Measurements from ENCODE around the gene CCDC82. TPM values are rescaled to one million over a fixed set of nuclear protein-coding genes. Genes with fewer than 3 reads are reported as not detected.
A peak's percentile ranks its signal among the peaks of the same experiment; 100 is the strongest.

CCDC82 gene
- total RNA-seq, 2 experiments from 2014 or later: 34.6 to 40.3 TPM

GRCh38 chr11:96390488-96390792, 728 bp upstream of the CCDC82 start:
- Mint-ChIP-seq H3K27ac (peak overlapping the region; percentile 88), H3K4me1 (peaks cover 28% of the 10 kb centered on the region), H3K27me3 (no peaks in the 10 kb centered on the region), H3K9me3 (no peaks in the 10 kb centered on the region), H3K36me3 (peaks cover 11% of the 10 kb centered on the region), H3K4me3 (peak overlapping the region; percentile 88)
- POLR2A ChIA-PET: interaction anchor here (0.7 to 3.8 kb wide), 10 partner anchors 31 to 1323 kb away, joined by 3 to 55 read pairs (median 4); partner anchors contain the start of genes CEP57, FAM76B, MAML2 and SRSF8
- ATAC-seq (ENCODE audit: low read depth) (no peak), DNase-seq (no peak)

- DNase-seq (no peak), ATAC-seq (ENCODE audit: low read depth) (peak; percentile 69)
- Mint-ChIP-seq H3K27me3 (no peaks in the 10 kb centered on the region), H3K9me3 (no peaks in the 10 kb centered on the region), H3K4me1 (peaks cover 32% of the 10 kb centered on the region), H3K4me3 (peak overlapping the region; percentile 88), H3K27ac (peak overlapping the region; percentile 88), H3K36me3 (peaks cover 18% of the 10 kb centered on the region)
- POLR2A ChIA-PET: interaction anchor here (0.6 to 3.8 kb wide), 24 partner anchors 9 to 1322 kb away, joined by 3 to 55 read pairs (median 4); partner anchors contain the start of genes CEP57, FAM76B, MAML2 and SRSF8
Observed at GRCh38 chr11:96388891-96389719, 607 bp downstream of the CCDC82 start.

GRCh38 chr11:96385187-96385586, 4.5 kb downstream of the CCDC82 start:
- Mint-ChIP-seq H3K27me3 (no peaks in the 10 kb centered on the region), H3K27ac (no peak overlapping the region), H3K36me3 (peaks cover 20% of the 10 kb centered on the region), H3K9me3 (no peaks in the 10 kb centered on the region), H3K4me1 (peaks cover 26% of the 10 kb centered on the region), H3K4me3 (no peak overlapping the region)
- POLR2A ChIA-PET: no interaction called here
- no peak for ATAC-seq (ENCODE audit: low read depth)
- DNase-seq: no peak

GRCh38 chr11:96384156-96384555, 5.6 kb downstream of the CCDC82 start:
- Mint-ChIP-seq H3K4me3 (peak overlapping the region; percentile 33), H3K9me3 (no peaks in the 10 kb centered on the region), H3K27ac (peak overlapping the region; percentile 21), H3K36me3 (peaks cover 28% of the 10 kb centered on the region), H3K27me3 (no peaks in the 10 kb centered on the region), H3K4me1 (peaks cover 26% of the 10 kb centered on the region)
- ATAC-seq (ENCODE audit: low read depth): no peak
- DNase-seq: no peak
- POLR2A ChIA-PET: no interaction called here

GRCh38 chr11:96376796-96377195, 12.9 kb downstream of the CCDC82 start:
- H3K36me3 Mint-ChIP-seq: peaks cover 36% of the 10 kb centered on the region
- no peak overlapping the region for H3K27ac Mint-ChIP-seq
- H3K27me3 Mint-ChIP-seq: no peaks in the 10 kb centered on the region
- ATAC-seq (ENCODE audit: low read depth): no peak
- no peak overlapping the region for H3K4me3 Mint-ChIP-seq
- no peaks in the 10 kb centered on the region for H3K9me3 Mint-ChIP-seq
- POLR2A ChIA-PET: no interaction called here
- no peak for DNase-seq
- peaks cover 7% of the 10 kb centered on the region for H3K4me1 Mint-ChIP-seq

- Mint-ChIP-seq H3K36me3 (peaks cover 35% of the 10 kb centered on the region), H3K27me3 (no peaks in the 10 kb centered on the region), H3K4me3 (no peak overlapping the region), H3K9me3 (no peaks in the 10 kb centered on the region), H3K27ac (no peak overlapping the region), H3K4me1 (peaks cover 7% of the 10 kb centered on the region)
- POLR2A ChIA-PET: no interaction called here
- ATAC-seq (ENCODE audit: low read depth) (no peak), DNase-seq (no peak)
Observed at GRCh38 chr11:96373826-96374225, 15.9 kb downstream of the CCDC82 start.

- H3K4me3 Mint-ChIP-seq: no peak overlapping the region
- no peaks in the 10 kb centered on the region for H3K27me3 Mint-ChIP-seq
- H3K9me3 Mint-ChIP-seq: no peaks in the 10 kb centered on the region
- DNase-seq: no peak
- H3K27ac Mint-ChIP-seq: no peak overlapping the region
- peaks cover 36% of the 10 kb centered on the region for H3K36me3 Mint-ChIP-seq
- POLR2A ChIA-PET: no interaction called here
- ATAC-seq (ENCODE audit: low read depth): no peak
- H3K4me1 Mint-ChIP-seq: peaks cover 2% of the 10 kb centered on the region
Observed at GRCh38 chr11:96367342-96367741, 22.4 kb downstream of the CCDC82 start.

GRCh38 chr11:96366024-96366423, 23.7 kb downstream of the CCDC82 start:
- no peak for ATAC-seq (ENCODE audit: low read depth)
- peaks cover 32% of the 10 kb centered on the region for H3K36me3 Mint-ChIP-seq
- no peak for DNase-seq
- POLR2A ChIA-PET: no interaction called here
- H3K4me1 Mint-ChIP-seq: peaks cover 2% of the 10 kb centered on the region
- H3K27me3 Mint-ChIP-seq: no peaks in the 10 kb centered on the region
- H3K4me3 Mint-ChIP-seq: no peak overlapping the region
- no peak overlapping the region for H3K27ac Mint-ChIP-seq
- H3K9me3 Mint-ChIP-seq: no peaks in the 10 kb centered on the region

GRCh38 chr11:96365493-96365892, 24.2 kb downstream of the CCDC82 start:
- POLR2A ChIA-PET: no interaction called here
- H3K4me3 Mint-ChIP-seq: no peak overlapping the region

GRCh38 chr11:96361778-96362177, 27.9 kb downstream of the CCDC82 start:
- Mint-ChIP-seq H3K4me1 (peaks cover 21% of the 10 kb centered on the region), H3K27ac (no peak overlapping the region), H3K36me3 (peaks cover 25% of the 10 kb centered on the region), H3K27me3 (no peaks in the 10 kb centered on the region), H3K9me3 (no peaks in the 10 kb centered on the region), H3K4me3 (no peak overlapping the region)
- no peak for DNase-seq
- ATAC-seq (ENCODE audit: low read depth): no peak
- POLR2A ChIA-PET: interaction anchor here (1.0 kb wide), 1 partner anchor 28 kb away, joined by 4 read pairs; the partner anchor contains the start of gene CCDC82

More at GRCh38 chr11:96365493-96365892, 24.2 kb downstream of the CCDC82 start:
- Mint-ChIP-seq H3K27me3 (no peaks in the 10 kb centered on the region), H3K36me3 (peaks cover 28% of the 10 kb centered on the region), H3K27ac (no peak overlapping the region), H3K9me3 (no peaks in the 10 kb centered on the region), H3K4me1 (peaks cover 2% of the 10 kb centered on the region)
- no peak for ATAC-seq (ENCODE audit: low read depth)
- DNase-seq: no peak

GRCh38 chr11:96358321-96358720, 31.4 kb downstream of the CCDC82 start:
- POLR2A ChIA-PET: no interaction called here
- Mint-ChIP-seq H3K27me3 (no peaks in the 10 kb centered on the region), H3K9me3 (no peaks in the 10 kb centered on the region), H3K27ac (peak overlapping the region; percentile 59), H3K4me3 (peak overlapping the region; percentile 62), H3K4me1 (peaks cover 25% of the 10 kb centered on the region), H3K36me3 (peaks cover 48% of the 10 kb centered on the region)
- DNase-seq (no peak), ATAC-seq (ENCODE audit: low read depth) (peak; percentile 30)

- Mint-ChIP-seq H3K27me3 (no peaks in the 10 kb centered on the region), H3K4me1 (peaks cover 25% of the 10 kb centered on the region), H3K36me3 (peaks cover 48% of the 10 kb centered on the region), H3K27ac (peak overlapping the region; percentile 18), H3K4me3 (peak overlapping the region; percentile 62), H3K9me3 (no peaks in the 10 kb centered on the region)
- DNase-seq: no peak
- POLR2A ChIA-PET: no interaction called here
- peak; percentile 84 for ATAC-seq (ENCODE audit: low read depth)
Observed at GRCh38 chr11:96357794-96358193, 31.9 kb downstream of the CCDC82 start.

GRCh38 chr11:96356848-96357247, 32.9 kb downstream of the CCDC82 start:
- peak overlapping the region; percentile 73 for H3K27ac Mint-ChIP-seq
- no peaks in the 10 kb centered on the region for H3K9me3 Mint-ChIP-seq
- H3K27me3 Mint-ChIP-seq: no peaks in the 10 kb centered on the region
- ATAC-seq (ENCODE audit: low read depth): no peak
- H3K4me3 Mint-ChIP-seq: no peak overlapping the region
- DNase-seq: no peak
- H3K4me1 Mint-ChIP-seq: peaks cover 25% of the 10 kb centered on the region
- POLR2A ChIA-PET: no interaction called here
- H3K36me3 Mint-ChIP-seq: peaks cover 45% of the 10 kb centered on the region
